HG03060 (cell line): ENCODE results near the gene KYNU.

Experiments
- ATAC-seq: cut with Tn5 transposase; IDR thresholded peaks from one replicate; pipeline ENCODE4 v1.9.1; 2021; ENCODE audit warnings: low read depth, moderate number of reproducible peaks; ENCODE audit not compliant: unreplicated experiment

Gene KYNU

GRCh38 chr2:142952793-142953494 is 75.5 kb downstream of the KYNU start:
- ATAC-seq: no peak

- no peak for ATAC-seq
These were observed 77.0 kb downstream of the KYNU start for GRCh38 chr2:142954493-142954892.

- ATAC-seq: no peak
These were observed 79.7 kb downstream of the KYNU start for GRCh38 chr2:142957144-142957543.

- no peak for ATAC-seq
These were observed 83.7 kb downstream of the KYNU start for GRCh38 chr2:142961202-142961601.

- no peak for ATAC-seq
These were observed 88.0 kb downstream of the KYNU start for GRCh38 chr2:142965443-142965842.

- ATAC-seq: no peak
These were observed 88.8 kb downstream of the KYNU start for GRCh38 chr2:142966284-142966683.

- ATAC-seq: no peak
These were observed 89.6 kb downstream of the KYNU start for GRCh38 chr2:142967060-142967459.

GRCh38 chr2:142973160-142973821 is 95.8 kb downstream of the KYNU start:
- ATAC-seq: no peak

- no peak for ATAC-seq
These were observed 96.4 kb downstream of the KYNU start for GRCh38 chr2:142973822-142974207.

- ATAC-seq: peak; percentile 43
These were observed 97.0 kb downstream of the KYNU start for GRCh38 chr2:142974288-142975024.

GRCh38 chr2:142975239-142975638 is 97.8 kb downstream of the KYNU start:
- ATAC-seq: no peak

- ATAC-seq: peak; percentile 28
These were observed 103.0 kb downstream of the KYNU start for GRCh38 chr2:142980246-142981068.

GRCh38 chr2:142981069-142981378 is 103.6 kb downstream of the KYNU start:
- no peak for ATAC-seq

- no peak for ATAC-seq
These were observed 104.3 kb downstream of the KYNU start for GRCh38 chr2:142981756-142982155.

GRCh38 chr2:142983174-142983573 is 105.7 kb downstream of the KYNU start:
- peak; percentile 88 for ATAC-seq

- no peak for ATAC-seq
These were observed 107.2 kb downstream of the KYNU start for GRCh38 chr2:142984657-142985056.

GRCh38 chr2:142987044-142987443 is 109.6 kb downstream of the KYNU start:
- ATAC-seq: no peak

- peak; percentile 68 for ATAC-seq
These were observed 112.1 kb downstream of the KYNU start for GRCh38 chr2:142989273-142990204.

GRCh38 chr2:142991295-142991694 is 113.8 kb downstream of the KYNU start:
- no peak for ATAC-seq

GRCh38 chr2:142992840-142993239 is 115.4 kb downstream of the KYNU start:
- ATAC-seq: no peak
